ENCODE data around the gene TMEM114. TPM values are rescaled to one million over a fixed set of nuclear protein-coding genes. Genes with fewer than 3 reads are reported as not detected.

TMEM114 gene
- not detected in 2 replicates for total RNA-seq (2012; rRNA removed)

- no peak within 1 kb of the TSS for H3K4me2 ChIP-seq (ENCODE audit: low read length)
- no peaks in the 10 kb centered on the region for H3K9me3 ChIP-seq (replicated peaks; ENCODE audit: low read length)
- H3K9ac ChIP-seq (ENCODE audit: low read depth, low read length), result no peak within 1 kb of the TSS
- H3K36me3 ChIP-seq (ENCODE audit: insufficient read depth, low read length), result no peaks in the 10 kb centered on the region
- H3K4me1 ChIP-seq (ENCODE audit: control insufficient read depth, insufficient read depth, low read length), result no peaks in the 10 kb centered on the region
- peaks cover 43% of the 10 kb centered on the region for H3K27me3 ChIP-seq (ENCODE audit: control insufficient read depth, insufficient read depth, low read length)
- H3K4me3 ChIP-seq (ENCODE audit: low read length), result no peak within 1 kb of the TSS
Measured at GRCh38 chr16:8589900-8590688, at the start of gene TMEM114. Gene TMEM114, minus strand, starts transcription at chr16:8590511. Its CDS starts 673 bp downstream, at chr16:8589838.

- Histone ChIP-seq H3K27me3 (ENCODE audit: control insufficient read depth, insufficient read depth, low read length) (no peaks in the 10 kb centered on the region), H3K9me3 (replicated peaks; ENCODE audit: low read length) (no peaks in the 10 kb centered on the region), H3K9ac (ENCODE audit: low read depth, low read length) (no peak overlapping the region), H3K4me1 (ENCODE audit: control insufficient read depth, insufficient read depth, low read length) (no peaks in the 10 kb centered on the region), H3K36me3 (ENCODE audit: insufficient read depth, low read length) (peaks cover 69% of the 10 kb centered on the region), H3K4me2 (ENCODE audit: low read length) (no peak overlapping the region), H3K4me3 (ENCODE audit: low read length) (no peak overlapping the region)
Measured at GRCh38 chr16:8639694-8640093, 49.4 kb upstream of the TMEM114 start.

GRCh38 chr16:8634991-8635736 lies 44.9 kb upstream of the TMEM114 start:
- H3K4me3 ChIP-seq (ENCODE audit: low read length), result no peak overlapping the region
- H3K9ac ChIP-seq (ENCODE audit: low read depth, low read length), result no peak overlapping the region
- H3K4me1 ChIP-seq (ENCODE audit: control insufficient read depth, insufficient read depth, low read length), result no peaks in the 10 kb centered on the region
- H3K36me3 ChIP-seq (ENCODE audit: insufficient read depth, low read length), result peaks cover 60% of the 10 kb centered on the region
- no peaks in the 10 kb centered on the region for H3K9me3 ChIP-seq (replicated peaks; ENCODE audit: low read length)
- no peaks in the 10 kb centered on the region for H3K27me3 ChIP-seq (ENCODE audit: control insufficient read depth, insufficient read depth, low read length)
- H3K4me2 ChIP-seq (ENCODE audit: low read length), result no peak overlapping the region

- Histone ChIP-seq H3K9me3 (replicated peaks; ENCODE audit: low read length) (no peaks in the 10 kb centered on the region), H3K4me3 (ENCODE audit: low read length) (no peak overlapping the region), H3K4me1 (ENCODE audit: control insufficient read depth, insufficient read depth, low read length) (no peaks in the 10 kb centered on the region), H3K4me2 (ENCODE audit: low read length) (no peak overlapping the region), H3K36me3 (ENCODE audit: insufficient read depth, low read length) (peaks cover 73% of the 10 kb centered on the region), H3K27me3 (ENCODE audit: control insufficient read depth, insufficient read depth, low read length) (no peaks in the 10 kb centered on the region), H3K9ac (ENCODE audit: low read depth, low read length) (no peak overlapping the region)
Measured at GRCh38 chr16:8632675-8633182, 42.4 kb upstream of the TMEM114 start.

GRCh38 chr16:8631818-8632465 lies 41.6 kb upstream of the TMEM114 start:
- Histone ChIP-seq H3K4me3 (ENCODE audit: low read length) (no peak overlapping the region), H3K27me3 (ENCODE audit: control insufficient read depth, insufficient read depth, low read length) (no peaks in the 10 kb centered on the region), H3K9ac (ENCODE audit: low read depth, low read length) (no peak overlapping the region), H3K4me2 (ENCODE audit: low read length) (no peak overlapping the region), H3K36me3 (ENCODE audit: insufficient read depth, low read length) (peaks cover 76% of the 10 kb centered on the region), H3K9me3 (replicated peaks; ENCODE audit: low read length) (no peaks in the 10 kb centered on the region), H3K4me1 (ENCODE audit: control insufficient read depth, insufficient read depth, low read length) (no peaks in the 10 kb centered on the region)

GRCh38 chr16:8631373-8631772 lies 41.1 kb upstream of the TMEM114 start:
- H3K4me1 ChIP-seq (ENCODE audit: control insufficient read depth, insufficient read depth, low read length), result no peaks in the 10 kb centered on the region
- no peaks in the 10 kb centered on the region for H3K9me3 ChIP-seq (replicated peaks; ENCODE audit: low read length)
- no peak overlapping the region for H3K4me3 ChIP-seq (ENCODE audit: low read length)
- no peak overlapping the region for H3K4me2 ChIP-seq (ENCODE audit: low read length)
- H3K9ac ChIP-seq (ENCODE audit: low read depth, low read length), result no peak overlapping the region
- no peaks in the 10 kb centered on the region for H3K27me3 ChIP-seq (ENCODE audit: control insufficient read depth, insufficient read depth, low read length)
- peaks cover 73% of the 10 kb centered on the region for H3K36me3 ChIP-seq (ENCODE audit: insufficient read depth, low read length)

- no peaks in the 10 kb centered on the region for H3K27me3 ChIP-seq (ENCODE audit: control insufficient read depth, insufficient read depth, low read length)
- H3K9ac ChIP-seq (ENCODE audit: low read depth, low read length), result no peak overlapping the region
- no peaks in the 10 kb centered on the region for H3K4me1 ChIP-seq (ENCODE audit: control insufficient read depth, insufficient read depth, low read length)
- peaks cover 76% of the 10 kb centered on the region for H3K36me3 ChIP-seq (ENCODE audit: insufficient read depth, low read length)
- no peak overlapping the region for H3K4me2 ChIP-seq (ENCODE audit: low read length)
- H3K9me3 ChIP-seq (replicated peaks; ENCODE audit: low read length), result no peaks in the 10 kb centered on the region
- no peak overlapping the region for H3K4me3 ChIP-seq (ENCODE audit: low read length)
Measured at GRCh38 chr16:8630255-8630953, 40.1 kb upstream of the TMEM114 start.

- Histone ChIP-seq H3K4me3 (ENCODE audit: low read length) (no peak overlapping the region), H3K27me3 (ENCODE audit: control insufficient read depth, insufficient read depth, low read length) (no peaks in the 10 kb centered on the region), H3K36me3 (ENCODE audit: insufficient read depth, low read length) (peaks cover 72% of the 10 kb centered on the region), H3K4me2 (ENCODE audit: low read length) (no peak overlapping the region), H3K9me3 (replicated peaks; ENCODE audit: low read length) (no peaks in the 10 kb centered on the region), H3K4me1 (ENCODE audit: control insufficient read depth, insufficient read depth, low read length) (no peaks in the 10 kb centered on the region), H3K9ac (ENCODE audit: low read depth, low read length) (no peak overlapping the region)
Measured at GRCh38 chr16:8628981-8629725, 38.8 kb upstream of the TMEM114 start.

- Histone ChIP-seq H3K4me3 (ENCODE audit: low read length) (no peak overlapping the region), H3K9me3 (replicated peaks; ENCODE audit: low read length) (no peaks in the 10 kb centered on the region), H3K9ac (ENCODE audit: low read depth, low read length) (no peak overlapping the region), H3K4me1 (ENCODE audit: control insufficient read depth, insufficient read depth, low read length) (peaks cover 15% of the 10 kb centered on the region), H3K27me3 (ENCODE audit: control insufficient read depth, insufficient read depth, low read length) (no peaks in the 10 kb centered on the region), H3K4me2 (ENCODE audit: low read length) (no peak overlapping the region), H3K36me3 (ENCODE audit: insufficient read depth, low read length) (peaks cover 70% of the 10 kb centered on the region)
Measured at GRCh38 chr16:8627456-8627855, 37.1 kb upstream of the TMEM114 start.

- Histone ChIP-seq H3K9me3 (replicated peaks; ENCODE audit: low read length) (no peaks in the 10 kb centered on the region), H3K4me3 (ENCODE audit: low read length) (no peak overlapping the region), H3K27me3 (ENCODE audit: control insufficient read depth, insufficient read depth, low read length) (no peaks in the 10 kb centered on the region), H3K36me3 (ENCODE audit: insufficient read depth, low read length) (peaks cover 66% of the 10 kb centered on the region), H3K9ac (ENCODE audit: low read depth, low read length) (no peak overlapping the region), H3K4me2 (ENCODE audit: low read length) (no peak overlapping the region), H3K4me1 (ENCODE audit: control insufficient read depth, insufficient read depth, low read length) (peaks cover 17% of the 10 kb centered on the region)
Measured at GRCh38 chr16:8626946-8627345, 36.6 kb upstream of the TMEM114 start.
